HepG2 (cell line): ENCODE data around the gene ASIC2.

ENCODE experiments used
- ATF7 ChIP-seq, 2 experiments: fragments of 450-650 bp in 1 of 2; sonication (generic) in 1 of 2; formaldehyde crosslinking in 1 of 2; IDR thresholded peaks; 2 replicates each; pipeline versions ENCODE4 v1.4.0 to v1.6.1; 2016 to 2020; ENCODE audit warnings: antibody characterized with exemption in 1 of 2, mild to moderate bottlenecking in 1 of 2, missing genetic modification reagents in 1 of 2
- CC2D1A ChIP-seq: sonication (generic); formaldehyde crosslinking; IDR thresholded peaks from 2 replicates; pipeline ENCODE4 v1.8.1; 2023; ENCODE audit warnings: mild to moderate bottlenecking, missing genetic modification reagents
- CTCF ChIP-seq: sonication (generic); formaldehyde crosslinking; IDR thresholded peaks from 2 replicates; pipeline ENCODE4 v1.5.0; 2020; ENCODE audit warnings: mild to moderate bottlenecking, missing genetic modification reagents, moderate library complexity
- ETS1 ChIP-seq: sonication (generic); formaldehyde crosslinking; IDR thresholded peaks from 2 replicates; pipeline ENCODE4 v1.4.0; 2020; ENCODE audit warnings: missing genetic modification reagents
- EZH2 ChIP-seq: conservative IDR thresholded peaks from 2 replicates; pipeline ENCODE4 v1.6.1; 2012; ENCODE audit warnings: mild to moderate bottlenecking, low read depth, low read length, moderate library complexity
- FOXK1 ChIP-seq: sonication (generic); formaldehyde crosslinking; IDR thresholded peaks from 2 replicates; pipeline ENCODE4 v1.4.0; 2020; ENCODE audit warnings: low read depth, missing genetic modification reagents, borderline replicate concordance
- JUND ChIP-seq: sonication (generic); formaldehyde crosslinking; IDR thresholded peaks from 2 replicates; pipeline ENCODE4 v1.8.0; 2022; ENCODE audit warnings: mild to moderate bottlenecking, missing genetic modification reagents
- PITX1 ChIP-seq: sonication (generic); formaldehyde crosslinking; IDR thresholded peaks from 2 replicates; pipeline ENCODE4 v1.5.1; 2020; ENCODE audit warnings: mild to moderate bottlenecking, missing genetic modification reagents
- RBM39 ChIP-seq: fragments of 200-400 bp; formaldehyde crosslinking; IDR thresholded peaks from one replicate; pipeline ENCODE4 v1.6.1; 2018; ENCODE audit warnings: antibody characterized with exemption, mild to moderate bottlenecking, low read depth, low read length; ENCODE audit not compliant: poor library complexity, severe bottlenecking
- SAFB2 ChIP-seq: sonication (generic); formaldehyde crosslinking; IDR thresholded peaks from 2 replicates; pipeline ENCODE4 v1.5.1; 2020; ENCODE audit warnings: missing genetic modification reagents, low read depth, mild to moderate bottlenecking, borderline replicate concordance
- ZNF253 ChIP-seq: sonication (generic); formaldehyde crosslinking; IDR thresholded peaks from 2 replicates; pipeline ENCODE4 v1.8.0; 2022; ENCODE audit warnings: mild to moderate bottlenecking, missing genetic modification reagents, borderline replicate concordance
- ZNF318 ChIP-seq: sonication (generic); formaldehyde crosslinking; IDR thresholded peaks from 2 replicates; pipeline ENCODE4 v1.4.0; 2020; ENCODE audit warnings: mild to moderate bottlenecking, missing genetic modification reagents
- ZNF549 ChIP-seq: sonication (generic); formaldehyde crosslinking; IDR thresholded peaks from 2 replicates; pipeline ENCODE4 v1.5.0; 2020; ENCODE audit warnings: missing genetic modification reagents

- TF ChIP-seq CTCF (CRISPR knock-in tag) (no peak), SAFB2 (CRISPR knock-in tag) (no peak), ZNF253 (CRISPR knock-in tag) (no peak), FOXK1 (CRISPR knock-in tag) (no peak), ZNF549 (CRISPR knock-in tag) (no peak), ETS1 (CRISPR knock-in tag) (no peak), ATF7 (IDR thresholded peaks at IDR 0.05) (no peak), ATF7 (CRISPR knock-in tag; IDR thresholded peaks at IDR 0.05) (no peak), JUND (CRISPR knock-in tag) (no peak), PITX1 (CRISPR knock-in tag) (no peak), CC2D1A (CRISPR knock-in tag) (no peak), ZNF318 (CRISPR knock-in tag) (no peak), EZH2 (no peak), RBM39 (no peak)
These were observed 259.9 kb downstream of the ASIC2 start for GRCh38 chr17:33033176-33033575.
